Ascending aorta (tissue), 2 donors: ENCODE data around the gene RELT. TPM values are rescaled to one million over a fixed set of nuclear protein-coding genes. Genes with fewer than 3 reads are reported as not detected.
"Not testable (repeated sequence)": the region's sequence is repeated elsewhere in the genome, so short reads cannot be mapped to it uniquely, and the experiment has no call there.

Experiments
- DNase-seq, 2 donors: peaks; one replicate each; pipeline ENCODE4 v3.0.0-alpha.2; 2019; ENCODE audit warnings: low spot score in 2 of 2
- H3K27ac ChIP-seq, 2 donors: fragments of 200-600 bp; sonication (generic); one replicate each; pipeline ENCODE4 v1.5.1; 2016 to 2017; ENCODE audit warnings: mild to moderate bottlenecking in 1 of 2
- H3K27me3 ChIP-seq: fragments of 200-600 bp; sonication (generic); one replicate; pipeline ENCODE4 v1.5.1; 2017
- H3K36me3 ChIP-seq, 2 donors: fragments of 200-600 bp; sonication (generic); one replicate each; pipeline ENCODE4 v1.5.1; 2016
- H3K4me1 ChIP-seq, 2 donors: fragments of 200-600 bp; sonication (generic); one replicate each; pipeline ENCODE4 v1.5.1; 2016 to 2017; ENCODE audit warnings: mild to moderate bottlenecking in 1 of 2
- H3K4me3 ChIP-seq, 2 donors: fragments of 200-600 bp; sonication (generic); one replicate each; pipeline ENCODE4 v1.5.1; 2016 to 2017; ENCODE audit warnings: mild to moderate bottlenecking in 1 of 2
- H3K9me3 ChIP-seq, 2 donors: fragments of 200-600 bp; sonication (generic); one replicate each; pipeline ENCODE4 v1.5.1; 2016
- intact Hi-C: fragments of 100-400 bp; cut with DNase I; formaldehyde crosslinking; loops from one replicate; pipeline ENCODE4 v1.15.1; 2023
- total RNA-seq: library from RNA; depleted of rRNA; stranded (reverse); fragments of >200 nt; gene quantifications from one replicate; pipeline ENCODE4 v1.1.0, GENCODE V29; 2016
- TF ChIP-seq, protein P1 (sequence below), 3 experiments: fragments of 200-600 bp in 2 of 3; fragments of 450-650 bp in 1 of 3; sonication (generic) in 2 of 3; IDR thresholded peaks; one replicate each; pipeline ENCODE4 v1.5.1; 2016 to 2019; ENCODE audit warnings: antibody characterized with exemption in 3 of 3, mild to moderate bottlenecking in 1 of 3, moderate library complexity in 1 of 3

Gene RELT
- total RNA-seq, 1 donor from 2014 or later, result 25.7 TPM

GRCh38 chr11:73429121-73429750 lies 53.0 kb downstream of the RELT start:
- no peaks in the 10 kb centered on the region for H3K9me3 ChIP-seq
- no peak overlapping the region for H3K4me3 ChIP-seq
- peaks cover 0 to 7% of the 10 kb centered on the region in 2 donors for H3K4me1 ChIP-seq
- TF ChIP-seq, protein P1, sequence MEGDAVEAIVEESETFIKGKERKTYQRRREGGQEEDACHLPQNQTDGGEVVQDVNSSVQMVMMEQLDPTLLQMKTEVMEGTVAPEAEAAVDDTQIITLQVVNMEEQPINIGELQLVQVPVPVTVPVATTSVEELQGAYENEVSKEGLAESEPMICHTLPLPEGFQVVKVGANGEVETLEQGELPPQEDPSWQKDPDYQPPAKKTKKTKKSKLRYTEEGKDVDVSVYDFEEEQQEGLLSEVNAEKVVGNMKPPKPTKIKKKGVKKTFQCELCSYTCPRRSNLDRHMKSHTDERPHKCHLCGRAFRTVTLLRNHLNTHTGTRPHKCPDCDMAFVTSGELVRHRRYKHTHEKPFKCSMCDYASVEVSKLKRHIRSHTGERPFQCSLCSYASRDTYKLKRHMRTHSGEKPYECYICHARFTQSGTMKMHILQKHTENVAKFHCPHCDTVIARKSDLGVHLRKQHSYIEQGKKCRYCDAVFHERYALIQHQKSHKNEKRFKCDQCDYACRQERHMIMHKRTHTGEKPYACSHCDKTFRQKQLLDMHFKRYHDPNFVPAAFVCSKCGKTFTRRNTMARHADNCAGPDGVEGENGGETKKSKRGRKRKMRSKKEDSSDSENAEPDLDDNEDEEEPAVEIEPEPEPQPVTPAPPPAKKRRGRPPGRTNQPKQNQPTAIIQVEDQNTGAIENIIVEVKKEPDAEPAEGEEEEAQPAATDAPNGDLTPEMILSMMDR (IDR thresholded peaks at IDR 0.05), result no peak
- intact Hi-C loops, result no loop called here
- DNase-seq, result no peak
- H3K36me3 ChIP-seq, result no peaks in the 10 kb centered on the region
- H3K27me3 ChIP-seq, result no peaks in the 10 kb centered on the region
- no peak overlapping the region for H3K27ac ChIP-seq

- no peaks in the 10 kb centered on the region for H3K36me3 ChIP-seq
- intact Hi-C loops, result no loop called here
- no peaks in the 10 kb centered on the region for H3K9me3 ChIP-seq
- TF ChIP-seq, protein P1 (IDR thresholded peaks at IDR 0.05), result no peak
- H3K4me1 ChIP-seq, result peaks cover 0 to 7% of the 10 kb centered on the region in 2 donors
- no peaks in the 10 kb centered on the region for H3K27me3 ChIP-seq
- H3K4me3 ChIP-seq, result no peak overlapping the region
- DNase-seq, result no peak
- H3K27ac ChIP-seq, result no peak overlapping the region
Measured at GRCh38 chr11:73430326-73430725, 54.1 kb downstream of the RELT start.

GRCh38 chr11:73431396-73431795 lies 55.2 kb downstream of the RELT start:
- TF ChIP-seq, protein P1 (IDR thresholded peaks at IDR 0.05), result no peak
- Histone ChIP-seq H3K27me3 (no peaks in the 10 kb centered on the region), H3K4me3 (no peak overlapping the region), H3K4me1 (peaks cover 0 to 6% of the 10 kb centered on the region in 2 donors), H3K9me3 (no peaks in the 10 kb centered on the region), H3K27ac (no peak overlapping the region), H3K36me3 (no peaks in the 10 kb centered on the region)
- intact Hi-C loops, result no loop called here
- no peak for DNase-seq

GRCh38 chr11:73436859-73437258 lies 60.7 kb downstream of the RELT start:
- H3K4me3 ChIP-seq, H3K9me3 ChIP-seq, H3K27me3 ChIP-seq, H3K4me1 ChIP-seq, H3K27ac ChIP-seq, H3K36me3 ChIP-seq, intact Hi-C loops, DNase-seq: not testable (repeated sequence)

DNA sequence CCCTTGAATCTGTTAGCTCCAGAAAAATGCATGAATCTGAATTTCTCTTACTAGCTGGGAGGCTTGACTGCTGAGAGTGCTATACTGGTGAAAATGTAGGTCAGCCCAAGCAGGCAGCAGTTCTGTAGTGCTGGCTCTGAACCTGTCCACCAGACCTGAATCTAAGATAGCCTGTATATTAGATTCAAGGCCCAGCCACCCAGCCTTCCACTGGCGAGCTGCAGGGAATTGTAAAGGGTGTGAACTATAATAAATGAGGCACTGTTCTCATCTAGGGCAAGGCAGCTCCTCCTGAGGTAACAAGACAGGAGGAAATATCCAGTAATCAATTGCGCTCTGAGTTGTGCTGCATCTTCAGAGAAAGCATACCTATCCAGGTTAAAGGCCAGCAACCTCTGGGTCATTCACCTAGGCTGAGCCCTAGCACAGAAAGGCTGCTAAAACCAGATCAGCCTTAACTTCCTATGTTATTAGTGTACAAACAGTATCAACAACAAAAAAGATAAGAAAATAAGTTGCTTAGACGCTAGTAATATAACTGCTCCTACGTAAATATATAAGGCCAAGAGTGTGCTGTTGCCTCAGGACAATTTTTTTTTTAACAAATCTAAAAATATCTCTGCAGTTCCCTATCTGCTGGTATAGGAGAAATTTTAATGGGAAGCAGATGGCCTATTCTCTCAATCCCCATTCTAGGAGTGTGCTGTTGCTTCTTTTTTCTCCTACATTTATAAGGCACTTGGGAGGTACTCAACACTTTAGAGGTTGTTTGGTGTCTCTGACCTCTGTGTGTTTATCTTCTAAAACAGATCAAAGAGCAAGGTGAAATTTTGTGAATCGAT lies 63.0 kb downstream of the RELT start:
- TF ChIP-seq, protein P1 (IDR thresholded peaks at IDR 0.05), result no peak
- intact Hi-C loops, result no loop called here

DNA sequence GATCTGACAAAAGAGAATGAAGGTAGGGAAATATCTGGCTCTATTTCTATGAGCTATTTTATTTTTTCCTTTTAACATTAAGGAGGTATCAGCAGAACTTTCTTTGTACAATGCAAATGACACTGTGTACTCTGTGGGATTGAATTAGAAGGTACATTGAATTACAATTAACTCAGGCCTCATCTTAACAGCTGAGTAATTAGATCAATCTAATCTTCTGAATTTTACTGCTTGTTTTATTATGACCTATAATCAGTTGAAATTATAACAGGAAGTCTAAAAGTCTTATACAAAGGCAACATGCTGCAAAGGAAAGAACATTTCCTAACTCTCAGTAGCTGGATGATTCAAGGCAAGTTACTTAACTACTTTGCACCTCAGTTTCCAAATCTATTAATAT lies 69.8 kb downstream of the RELT start:
- Histone ChIP-seq H3K27me3 (no peaks in the 10 kb centered on the region), H3K4me3 (no peak overlapping the region), H3K9me3 (no peaks in the 10 kb centered on the region), H3K27ac (no peak overlapping the region), H3K4me1 (no peaks in the 10 kb centered on the region), H3K36me3 (no peaks in the 10 kb centered on the region)
- TF ChIP-seq, protein P1 (IDR thresholded peaks at IDR 0.05), result no peak
- intact Hi-C loops, result no loop called here
- DNase-seq, result no peak

More for the DNA sequence above, 63.0 kb downstream of the RELT start:
- Histone ChIP-seq H3K4me1 (no peaks in the 10 kb centered on the region), H3K9me3 (no peaks in the 10 kb centered on the region), H3K36me3 (no peaks in the 10 kb centered on the region), H3K27me3 (no peaks in the 10 kb centered on the region), H3K27ac (no peak overlapping the region), H3K4me3 (no peak overlapping the region)
- DNase-seq, result no peak
